Measurements from ENCODE around the gene PRKCB. TPM values are rescaled to one million over a fixed set of nuclear protein-coding genes. Genes with fewer than 3 reads are reported as not detected.

The PRKCB gene
- polyA plus RNA-seq, 4 donors = 4.2 to 7.7 (median 5.0) TPM

DNA sequence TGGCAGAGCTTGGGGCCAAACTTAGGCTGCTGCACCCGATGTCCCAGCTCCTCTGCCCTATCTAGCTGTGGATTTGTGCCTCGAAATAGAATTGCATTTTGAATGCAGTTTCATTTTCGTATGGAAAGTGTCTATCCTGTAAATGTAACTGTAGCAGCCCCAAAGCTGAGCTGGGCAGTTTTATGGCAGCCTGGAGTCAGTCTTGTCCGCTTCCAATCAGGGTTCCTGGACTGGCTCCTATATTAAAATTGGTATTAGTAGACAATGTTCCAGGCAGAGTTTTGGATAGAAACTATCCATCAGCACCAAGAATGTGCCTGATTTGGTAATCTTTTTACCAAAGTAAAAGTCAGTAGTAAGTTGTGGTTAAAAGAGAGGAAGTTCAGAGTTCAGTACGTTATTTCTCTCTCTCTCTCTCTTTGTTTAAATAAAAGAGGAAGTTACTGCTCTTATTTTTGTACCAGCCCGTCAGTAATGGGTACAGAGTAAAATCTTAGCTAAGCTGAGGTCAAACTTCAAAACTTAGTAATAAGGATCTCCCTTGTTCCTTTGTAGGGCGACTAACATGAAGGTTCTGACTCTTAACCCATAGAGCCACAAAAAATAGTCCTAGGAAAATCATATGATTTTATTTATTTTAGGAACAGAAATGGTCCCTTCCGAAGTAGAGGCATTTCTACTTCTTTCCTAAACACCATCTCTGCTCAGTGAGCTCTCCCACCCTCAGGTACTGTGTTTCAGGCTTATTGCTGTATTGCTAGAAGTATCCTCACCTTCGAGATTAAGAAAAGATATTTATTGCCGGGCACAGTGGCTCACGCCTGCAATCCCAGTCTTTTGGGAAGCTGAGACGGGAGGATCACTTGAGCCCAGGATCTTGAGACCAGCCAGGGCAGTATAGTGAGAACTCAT lies 28.0 kb downstream of the PRKCB start:
- DNase-seq (ENCODE audit: low read depth in 4 of 4, low spot score in 3 of 4) = no peak

DNA sequence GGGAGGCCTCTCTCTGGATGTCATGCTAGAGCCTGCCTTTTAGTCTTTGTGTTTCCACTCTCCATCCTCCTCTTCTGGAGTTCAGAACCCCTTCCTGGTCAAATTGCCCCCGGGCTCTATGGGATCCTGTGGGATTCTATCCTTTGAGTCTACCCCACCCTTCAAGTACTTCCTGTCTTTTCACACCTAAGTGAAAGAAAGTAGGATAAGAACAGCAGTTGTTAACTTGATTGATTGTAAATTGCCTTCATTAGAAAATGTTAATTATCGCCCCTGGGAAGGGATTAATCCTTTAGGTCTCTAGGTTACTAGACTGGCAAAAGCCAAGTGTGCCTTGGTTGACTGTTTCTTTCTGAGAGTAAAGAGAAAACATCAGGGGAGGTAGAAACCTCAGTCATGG lies 30.1 kb downstream of the PRKCB start:
- no peak for DNase-seq (ENCODE audit: low read depth in 4 of 4, low spot score in 3 of 4)

DNA sequence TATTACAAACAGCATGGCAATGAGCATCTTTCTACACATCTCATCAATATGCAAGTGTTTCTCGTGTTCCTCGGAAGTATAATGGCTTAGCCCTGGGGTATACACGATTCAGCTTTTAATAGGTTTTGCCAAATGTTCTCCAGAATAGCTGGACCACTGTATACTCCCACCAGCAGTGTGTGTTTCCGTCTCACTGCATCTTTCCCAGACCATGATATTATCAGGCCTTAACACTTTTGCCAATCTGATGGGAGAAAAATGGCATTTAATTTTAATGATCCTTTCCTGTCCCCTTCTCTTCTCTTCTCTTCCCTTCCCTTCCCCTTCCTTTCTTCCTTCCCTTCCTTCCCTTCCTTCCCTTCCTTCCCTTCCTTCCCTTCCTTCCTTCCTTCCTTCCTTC lies 30.8 kb downstream of the PRKCB start:
- DNase-seq (ENCODE audit: low read depth in 4 of 4, low spot score in 3 of 4) = no peak

GRCh38 chr16:23867566-23867965 lies 31.8 kb downstream of the PRKCB start:
- no peak for DNase-seq (ENCODE audit: low read depth in 4 of 4, low spot score in 3 of 4)

DNA sequence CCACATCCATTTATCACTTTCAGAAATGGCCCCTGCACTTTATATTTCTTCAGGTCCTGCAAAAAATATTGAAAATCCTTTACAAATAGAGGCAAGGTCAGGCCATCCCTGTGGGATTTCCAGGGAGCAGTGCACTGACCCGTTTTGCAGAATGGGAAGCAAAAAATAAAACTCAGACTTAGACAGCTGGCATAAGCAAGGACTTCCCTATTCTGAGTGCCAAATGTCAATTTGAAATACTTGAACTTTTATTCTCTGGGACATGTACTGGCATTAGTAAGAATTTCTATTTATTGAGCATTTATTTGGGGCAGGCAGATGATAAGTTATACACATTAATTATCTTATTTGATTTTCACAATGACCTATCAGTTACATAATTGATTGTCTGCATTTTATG lies 32.4 kb downstream of the PRKCB start:
- DNase-seq (ENCODE audit: low read depth in 4 of 4, low spot score in 3 of 4) = no peak

- no peak for DNase-seq (ENCODE audit: low read depth in 4 of 4, low spot score in 3 of 4)
These were observed 33.3 kb downstream of the PRKCB start for GRCh38 chr16:23869052-23869451.

DNA sequence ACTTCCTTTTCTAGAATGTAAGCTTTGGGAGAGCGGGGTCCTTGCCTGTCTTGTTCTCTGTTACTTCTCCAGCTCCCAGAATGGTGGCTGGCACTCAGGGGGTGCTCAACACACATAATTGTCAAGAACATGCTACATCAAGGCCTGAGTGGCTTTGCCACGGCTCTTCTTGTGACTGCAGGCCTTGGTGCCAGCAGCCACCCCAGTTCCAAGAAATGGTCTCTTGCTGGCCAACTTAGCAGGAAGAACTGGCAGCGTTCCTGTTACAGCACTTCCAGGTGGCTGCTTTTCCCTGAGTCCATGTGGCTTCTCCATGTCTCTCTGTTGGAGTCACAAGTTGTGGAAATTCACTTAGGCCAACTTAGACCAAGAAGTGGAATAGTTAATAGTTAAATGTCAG lies 36.1 kb downstream of the PRKCB start:
- no peak for DNase-seq (ENCODE audit: low read depth in 4 of 4, low spot score in 3 of 4)

- DNase-seq (ENCODE audit: low read depth in 4 of 4, low spot score in 3 of 4) = no peak
These were observed 39.0 kb downstream of the PRKCB start for GRCh38 chr16:23874613-23875294.

- no peak for DNase-seq (ENCODE audit: low read depth in 4 of 4, low spot score in 3 of 4)
These were observed 40.6 kb downstream of the PRKCB start for GRCh38 chr16:23876256-23876896.

DNA sequence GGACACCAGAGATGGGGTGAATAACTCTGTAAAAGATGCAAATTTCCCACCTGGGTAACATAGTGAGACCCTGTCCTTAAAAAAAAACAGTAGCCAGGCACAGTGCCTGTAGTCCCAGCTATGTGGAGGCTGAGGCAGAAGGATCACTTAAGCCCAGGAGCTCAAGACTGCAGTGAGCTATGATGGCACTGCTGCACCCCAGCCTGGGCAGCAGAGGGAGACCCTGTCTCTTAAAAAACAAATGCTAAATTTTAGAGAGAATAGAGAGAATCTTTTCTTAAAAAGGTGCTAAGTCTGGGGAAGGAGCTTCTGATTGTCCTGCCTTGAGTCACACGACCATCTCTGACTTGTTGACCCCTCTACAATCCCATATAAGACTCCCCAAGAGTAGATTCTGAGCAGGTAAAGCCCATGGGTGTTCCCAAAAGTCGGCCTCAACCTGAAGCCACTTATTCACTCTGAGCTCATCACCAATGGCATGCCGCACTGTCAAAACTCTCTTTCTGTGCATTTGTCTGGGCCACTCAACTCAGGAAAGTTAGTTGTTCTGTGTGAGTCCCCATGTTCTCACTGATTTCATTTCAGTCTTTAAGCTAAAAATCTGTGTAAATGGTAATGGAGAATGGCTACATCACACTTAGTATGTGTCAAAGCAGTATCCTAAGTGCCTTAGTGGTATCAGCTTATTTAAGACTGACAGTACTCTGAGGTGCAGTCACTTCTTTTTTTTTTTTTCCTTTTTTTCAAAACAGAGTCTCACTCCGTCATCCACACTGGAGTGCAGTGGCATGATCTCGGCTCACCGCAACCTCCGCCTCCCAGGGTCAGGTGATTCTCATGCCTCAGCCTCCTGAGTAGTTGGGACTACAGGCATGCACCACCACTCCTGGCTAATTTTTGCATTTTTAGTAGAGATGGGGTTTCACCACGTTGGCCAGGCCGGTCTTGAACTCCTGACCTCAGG lies 41.6 kb downstream of the PRKCB start:
- DNase-seq (ENCODE audit: low read depth in 4 of 4, low spot score in 3 of 4) = no peak

GRCh38 chr16:23879735-23880373 lies 44.1 kb downstream of the PRKCB start:
- no peak for DNase-seq (ENCODE audit: low read depth in 4 of 4, low spot score in 3 of 4)

GRCh38 chr16:23889189-23889588 lies 53.4 kb downstream of the PRKCB start:
- no peak for DNase-seq (ENCODE audit: low read depth in 4 of 4, low spot score in 3 of 4)

DNA sequence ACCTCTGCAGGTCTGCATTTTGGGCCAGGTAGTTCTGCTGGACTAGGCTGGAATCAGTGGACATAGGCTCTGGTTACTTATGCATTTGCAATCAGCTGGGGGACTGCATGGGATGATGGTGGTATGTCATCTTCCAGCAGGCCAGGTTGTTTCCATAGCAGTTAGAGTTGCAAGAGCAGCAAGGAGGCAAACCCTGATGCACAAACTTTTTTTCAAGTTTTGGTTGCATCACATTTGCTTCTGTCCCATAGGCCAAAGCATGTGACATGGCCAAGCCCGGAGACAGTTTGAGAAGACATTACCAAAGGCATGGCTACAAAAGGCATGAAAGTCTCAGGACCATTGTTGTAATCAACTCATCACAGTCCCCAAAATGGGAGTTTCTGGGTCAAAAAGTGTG lies 58.2 kb downstream of the PRKCB start:
- no peak for DNase-seq (ENCODE audit: low read depth in 4 of 4, low spot score in 3 of 4)

- no peak for DNase-seq (ENCODE audit: low read depth in 4 of 4, low spot score in 3 of 4)
These were observed 59.3 kb downstream of the PRKCB start for GRCh38 chr16:23895052-23895451.

DNA sequence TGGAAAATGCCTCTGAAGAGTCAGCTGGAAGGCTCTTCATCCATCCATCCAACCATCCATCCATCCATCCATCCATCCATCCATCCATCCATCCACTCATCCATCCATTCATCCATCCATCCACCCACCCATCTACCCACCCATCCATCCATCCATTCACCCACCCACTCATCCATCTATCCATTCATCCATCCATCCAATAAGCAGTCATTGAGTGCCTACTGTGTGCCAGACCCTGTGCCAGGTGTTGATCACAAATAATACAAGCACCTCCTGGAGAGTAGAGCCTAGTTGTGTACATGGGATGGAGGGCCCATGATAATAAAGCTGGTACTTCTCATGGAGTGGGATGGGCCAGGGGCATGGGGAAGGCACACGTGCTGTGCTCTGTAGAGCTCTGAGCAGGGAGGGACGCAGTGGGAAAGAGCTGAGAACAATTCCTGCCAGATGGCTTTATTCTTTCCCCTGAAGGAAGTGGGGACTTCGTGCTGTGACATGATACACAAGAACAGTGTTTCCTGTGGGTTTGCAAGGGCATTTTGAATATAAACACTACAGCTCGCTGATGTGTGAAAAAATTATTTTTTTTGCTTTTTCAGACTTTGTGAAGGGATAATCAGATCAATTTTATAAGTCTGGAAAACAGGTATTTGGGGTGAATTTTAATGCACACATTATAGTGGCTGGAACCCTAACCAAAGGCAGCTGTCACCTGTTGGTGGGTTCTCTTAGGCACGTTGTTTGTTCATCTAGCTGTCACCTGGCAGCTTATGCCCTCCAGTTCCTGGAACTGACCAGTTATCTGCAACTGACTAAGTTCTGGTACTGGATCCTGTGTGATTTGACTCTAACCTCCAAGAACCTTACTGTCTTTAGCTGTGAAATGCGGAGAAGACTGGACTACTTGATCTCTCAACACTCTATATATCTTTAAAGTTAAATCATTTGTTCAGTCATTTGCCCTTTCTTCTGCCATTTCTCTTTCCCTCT lies 61.3 kb downstream of the PRKCB start:
- DNase-seq (ENCODE audit: low read depth in 4 of 4, low spot score in 3 of 4) = no peak

- no peak for DNase-seq (ENCODE audit: low read depth in 4 of 4, low spot score in 3 of 4)
These were observed 63.1 kb downstream of the PRKCB start for GRCh38 chr16:23898682-23899430.

DNA sequence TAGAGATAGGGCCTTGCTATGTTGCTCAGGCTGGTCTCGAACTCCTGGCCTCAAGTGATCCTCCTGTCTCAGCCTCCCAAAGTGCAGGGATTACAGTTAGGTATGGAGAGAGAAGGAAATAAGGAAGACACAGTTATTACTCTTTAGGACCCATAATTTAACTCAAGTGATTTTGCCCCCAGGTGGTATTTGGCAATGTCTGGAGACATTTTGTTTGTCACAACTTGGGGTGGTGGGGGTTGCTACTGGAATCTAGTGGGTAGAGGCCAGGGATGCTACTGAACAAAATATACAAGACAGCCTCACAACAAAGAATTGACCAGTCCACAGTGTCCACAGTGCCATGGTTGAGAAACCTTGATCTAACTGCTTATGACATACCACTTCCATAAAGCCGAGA lies 64.1 kb downstream of the PRKCB start:
- no peak for DNase-seq (ENCODE audit: low read depth in 4 of 4, low spot score in 3 of 4)

All from left renal pelvis (tissue), 4 donors.